T-helper 2 cell treated with Interferon-gamma antibody and Interleukin-4, amounts not matched to agents 100 ng/mL and 5 ng/mL, for 36 hours (primary cell): ENCODE results near the gene FIG4. TPM values are rescaled to one million over a fixed set of nuclear protein-coding genes. Genes with fewer than 3 reads are reported as not detected.
"Not testable (repeated sequence)": the region's sequence is repeated elsewhere in the genome, so short reads cannot be mapped to it uniquely, and the experiment has no call there.

Source experiments
- intact Hi-C: fragments of 100-400 bp; cut with micrococcal nuclease; formaldehyde crosslinking; loops from one replicate; pipeline ENCODE4 v1.15.1; 2023
- total RNA-seq: library from RNA; stranded (reverse); gene quantifications from 2 replicates; pipeline ENCODE4 v1.2.3, GENCODE V29; 2022

The FIG4 gene
- total RNA-seq, 1 donor from 2014 or later: 9.1 TPM

DNA sequence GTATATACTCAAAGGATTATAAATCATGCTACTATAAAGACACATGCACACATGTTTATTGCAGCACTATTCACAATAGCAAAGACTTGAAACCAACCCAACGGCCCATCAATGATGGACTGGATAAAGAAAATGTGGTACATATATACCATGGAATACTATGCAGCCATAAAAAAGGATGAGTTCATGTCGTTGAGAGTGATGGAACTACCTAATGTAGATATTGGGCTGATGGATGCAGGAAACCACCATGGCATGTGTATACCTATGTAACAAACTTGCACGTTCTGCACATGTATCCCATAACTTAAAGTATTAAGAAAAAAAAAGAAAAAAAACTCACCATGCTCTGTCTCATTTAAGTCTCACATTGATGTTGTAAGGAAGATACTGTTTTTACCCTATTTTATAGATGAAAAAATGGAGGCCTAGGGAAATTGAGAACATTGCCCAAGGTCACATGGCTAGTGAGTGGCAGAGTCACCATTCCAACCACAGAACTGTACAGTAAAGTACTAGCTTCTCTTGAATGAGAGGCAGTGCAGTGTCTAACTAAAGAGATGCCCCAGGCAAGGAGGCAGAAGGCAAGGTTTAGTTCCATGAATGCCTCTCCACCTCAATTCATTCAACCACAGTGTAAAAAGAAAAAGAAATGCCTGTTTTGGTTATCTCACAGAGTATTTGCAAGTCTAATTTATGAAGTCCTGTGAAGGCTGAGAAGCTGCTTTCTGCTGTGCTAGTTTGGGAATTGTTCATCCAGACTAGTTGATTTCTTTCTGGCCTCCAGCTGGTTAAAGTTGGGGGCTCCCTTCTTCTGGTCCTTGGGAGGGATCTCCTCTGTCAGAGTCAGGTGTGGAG lies 68.2 kb downstream of the FIG4 start:
- intact Hi-C loops: no loop called here

DNA sequence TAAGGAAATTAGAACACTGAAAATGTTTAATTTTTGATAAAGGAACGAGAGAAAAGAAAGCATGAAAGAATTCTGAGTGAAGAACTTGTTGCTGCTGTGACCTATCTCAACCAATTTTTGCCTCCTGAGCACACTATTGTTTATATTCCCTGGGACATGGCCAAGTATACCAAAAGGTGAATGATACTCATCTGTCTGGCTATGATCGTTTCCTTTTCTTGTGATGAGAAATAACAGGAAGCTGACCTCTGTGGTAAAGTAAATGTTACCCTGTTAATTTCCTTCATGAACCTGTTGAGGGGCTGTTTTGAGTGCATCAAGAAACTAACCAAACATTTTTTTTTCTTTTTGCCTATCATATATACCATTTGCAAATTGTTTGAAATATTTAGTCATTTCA lies 69.1 kb downstream of the FIG4 start:
- intact Hi-C loops: no loop called here

DNA sequence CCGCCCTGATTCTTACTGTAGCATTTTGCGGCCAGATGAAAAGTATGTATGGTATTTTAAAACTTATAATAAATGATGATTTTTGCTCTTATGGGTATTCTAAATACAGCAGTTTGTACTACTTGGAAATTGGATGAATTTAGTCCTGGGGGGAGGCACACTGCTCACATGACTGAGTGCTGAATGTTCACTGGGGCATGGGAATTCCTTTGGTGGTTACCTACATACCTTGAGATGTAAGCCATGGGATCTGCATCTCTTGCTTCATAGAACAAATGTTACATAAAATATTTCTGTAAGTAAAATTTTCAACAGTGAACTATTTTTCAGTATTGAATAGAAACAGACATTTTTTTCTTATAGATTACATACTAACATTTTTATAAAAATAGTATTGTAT lies 71.1 kb downstream of the FIG4 start:
- intact Hi-C loops: no loop called here

DNA sequence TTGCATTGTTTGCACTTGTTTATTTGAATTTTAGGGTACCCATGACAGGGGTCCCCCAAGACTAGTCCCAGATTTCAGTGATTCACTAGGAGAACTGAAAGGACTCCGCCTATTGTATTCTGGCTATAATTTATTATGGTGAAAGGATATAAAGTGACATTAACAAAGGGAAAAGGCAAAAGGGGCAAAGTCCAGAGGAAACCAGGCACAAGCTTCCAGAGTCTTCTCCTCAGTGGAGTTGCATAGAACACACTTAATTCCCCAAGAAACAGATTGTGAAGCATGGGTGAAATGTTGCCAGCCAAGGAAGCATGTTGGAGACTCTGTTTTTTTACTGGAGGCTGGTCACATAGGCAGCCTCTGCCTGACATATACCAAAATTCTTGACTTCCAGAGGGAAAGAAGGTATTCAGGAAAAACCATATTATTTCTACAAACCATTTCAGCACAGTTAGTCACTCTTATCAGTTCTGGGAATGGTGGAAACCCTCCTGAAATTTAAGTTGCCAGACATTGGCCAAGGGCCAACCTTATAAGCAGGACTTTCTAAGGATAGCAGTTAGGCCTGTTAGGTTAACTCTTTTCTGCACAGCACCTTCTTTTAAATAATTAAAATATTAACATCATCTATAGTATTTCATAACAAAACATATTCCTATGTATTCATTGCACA lies 71.8 kb downstream of the FIG4 start:
- intact Hi-C loops: no loop called here

DNA sequence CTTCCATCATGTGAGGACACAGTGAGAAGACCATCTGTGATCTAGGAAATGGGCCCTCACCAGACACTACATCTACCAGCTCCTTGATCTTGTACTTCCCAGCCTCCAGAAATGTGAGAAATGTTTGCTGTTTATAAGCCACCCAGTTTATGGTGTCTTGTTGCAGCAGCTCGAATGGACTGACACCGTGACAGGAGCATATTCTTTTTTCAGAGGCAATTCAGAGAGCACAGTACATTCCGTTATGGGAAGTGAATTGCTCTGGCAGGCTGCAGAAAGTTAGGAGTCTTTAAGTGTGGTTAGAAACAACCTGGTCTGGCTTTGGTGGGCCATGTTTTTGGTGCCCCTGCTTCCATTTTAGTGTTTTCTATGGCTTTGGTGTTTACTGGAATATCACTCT lies 75.1 kb downstream of the FIG4 start:
- intact Hi-C loops: no loop called here

DNA sequence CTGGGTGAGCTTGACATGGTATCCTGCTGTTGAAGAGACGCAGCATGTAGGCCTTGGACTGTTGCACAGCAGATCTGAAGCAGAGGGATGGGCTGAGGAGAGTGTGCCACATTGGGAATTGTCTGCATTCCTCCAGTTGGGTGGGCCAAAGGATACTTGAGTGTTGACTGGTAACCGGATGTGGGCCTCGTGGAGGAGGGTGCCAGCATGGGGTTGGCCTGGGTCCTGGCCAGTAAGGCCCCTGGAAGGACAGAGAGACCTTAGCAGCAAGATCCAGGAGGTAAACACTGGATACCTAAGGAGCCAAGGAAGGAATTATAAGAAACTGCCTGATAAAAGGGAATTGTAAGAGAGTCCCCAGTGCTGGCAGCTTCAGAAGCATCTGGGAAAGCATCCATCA lies 76.9 kb downstream of the FIG4 start:
- intact Hi-C loops: no loop called here

DNA sequence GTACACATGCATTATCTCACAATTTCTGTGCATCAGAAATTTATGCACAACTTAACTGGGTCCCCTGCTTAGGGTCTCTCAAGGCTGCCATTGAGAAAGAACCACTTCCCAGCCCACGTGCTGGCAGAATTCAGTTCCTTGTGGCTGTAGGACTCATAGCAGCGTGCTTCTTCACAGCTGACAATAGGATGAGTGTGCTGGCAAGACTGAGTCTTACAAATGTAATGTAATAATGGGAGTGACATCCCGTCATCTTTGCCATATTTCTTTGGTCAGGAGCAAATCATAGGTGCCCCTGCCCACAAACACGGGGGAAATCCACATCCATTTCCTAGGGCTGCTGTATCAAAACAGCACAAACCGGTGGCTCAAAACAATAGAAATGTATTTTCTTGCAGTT lies 77.4 kb downstream of the FIG4 start:
- intact Hi-C loops: no loop called here

DNA sequence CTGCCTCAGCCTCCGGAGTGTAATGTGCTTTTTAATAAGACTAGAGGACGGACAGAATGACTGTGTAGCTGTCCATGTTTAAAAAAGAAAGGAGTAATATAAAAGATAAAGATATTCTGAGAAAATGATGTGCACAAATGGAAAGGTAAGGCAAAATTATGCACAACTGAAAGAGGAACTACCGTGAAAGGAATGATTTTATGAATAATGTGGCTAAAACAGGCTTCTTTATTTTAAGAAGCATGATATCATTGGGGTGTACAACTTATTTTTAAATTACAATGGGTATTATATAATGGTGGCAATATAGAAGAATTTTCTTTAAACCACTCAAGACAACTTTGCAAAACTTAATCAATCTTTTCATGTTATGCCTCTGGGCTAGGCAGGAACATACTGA lies 78.1 kb downstream of the FIG4 start:
- intact Hi-C loops: no loop called here

DNA sequence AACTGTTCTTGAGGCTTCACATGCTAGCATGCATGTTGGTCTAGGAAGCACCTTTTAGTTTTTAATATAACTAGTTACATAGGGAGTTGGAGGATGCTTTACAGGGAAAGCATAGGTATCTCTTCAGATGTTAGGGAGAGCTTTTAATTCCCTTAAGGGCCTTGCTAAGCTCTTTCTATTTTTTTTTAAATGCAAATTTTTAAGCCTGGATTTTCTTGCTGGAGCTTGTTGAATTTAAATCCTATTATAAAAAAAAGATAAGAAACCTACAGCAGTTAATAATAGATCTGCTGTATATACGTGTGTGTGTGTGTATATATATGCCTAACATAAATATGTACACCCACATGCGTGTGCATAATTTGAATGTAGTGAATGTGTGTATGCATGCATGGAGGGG lies 79.0 kb downstream of the FIG4 start:
- intact Hi-C loops: no loop called here

DNA sequence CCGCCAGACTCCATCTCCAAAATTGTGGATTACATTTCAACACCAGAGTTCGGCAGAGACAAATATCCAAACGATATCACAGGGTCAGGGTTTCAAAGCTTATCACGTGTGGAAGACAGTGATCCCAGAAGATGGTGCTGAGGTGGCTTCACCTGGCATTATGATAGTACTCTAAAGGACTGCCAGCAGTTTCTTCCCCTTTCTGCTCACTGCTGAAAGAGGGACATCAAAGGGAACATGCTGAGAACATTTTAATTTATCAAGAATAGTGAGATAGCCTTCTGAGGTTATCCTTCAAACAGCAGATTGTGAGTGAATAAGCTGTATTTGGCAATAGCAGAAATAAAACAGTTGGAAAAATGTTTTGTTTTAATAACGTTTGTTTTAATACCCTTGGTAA lies 79.7 kb downstream of the FIG4 start:
- intact Hi-C loops: no loop called here

DNA sequence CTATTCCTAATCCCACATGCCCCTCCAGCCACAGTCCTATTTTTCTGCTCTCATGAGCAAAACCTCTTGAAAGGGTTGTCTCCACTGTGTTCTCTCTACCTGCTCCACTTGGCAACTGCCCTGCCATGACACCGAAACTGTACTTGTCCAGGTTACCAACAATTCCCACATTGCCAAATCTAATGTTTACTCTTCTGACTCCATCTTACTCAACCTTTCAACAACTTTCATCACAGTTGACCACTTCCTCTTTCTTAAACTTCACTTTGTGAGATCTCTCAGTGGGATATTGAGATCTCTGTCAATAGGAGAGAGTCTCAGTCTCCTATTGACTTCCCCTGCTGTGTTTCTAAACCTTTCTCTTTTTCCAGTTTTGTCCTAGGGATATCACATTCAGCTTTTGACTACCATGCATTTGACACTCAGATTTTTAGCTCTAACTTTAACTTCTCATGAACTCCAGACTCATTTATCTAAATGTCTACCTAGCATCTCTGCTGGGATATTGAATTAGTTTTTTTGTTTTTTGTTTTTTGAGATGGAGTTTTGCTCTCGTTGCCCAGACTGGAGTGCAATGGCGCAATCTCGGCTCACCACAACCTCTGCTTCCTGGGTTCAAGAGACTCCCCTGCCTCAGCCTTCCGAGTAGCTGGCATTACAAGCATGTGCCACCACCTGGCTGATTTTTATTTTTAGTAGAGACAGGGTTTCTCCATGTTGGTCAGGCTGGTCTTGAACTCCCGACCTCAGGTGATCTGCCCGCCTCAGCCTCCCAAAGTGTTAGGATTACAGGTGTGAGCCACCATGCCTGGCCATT lies 81.1 kb downstream of the FIG4 start:
- intact Hi-C loops: not testable (repeated sequence)

DNA sequence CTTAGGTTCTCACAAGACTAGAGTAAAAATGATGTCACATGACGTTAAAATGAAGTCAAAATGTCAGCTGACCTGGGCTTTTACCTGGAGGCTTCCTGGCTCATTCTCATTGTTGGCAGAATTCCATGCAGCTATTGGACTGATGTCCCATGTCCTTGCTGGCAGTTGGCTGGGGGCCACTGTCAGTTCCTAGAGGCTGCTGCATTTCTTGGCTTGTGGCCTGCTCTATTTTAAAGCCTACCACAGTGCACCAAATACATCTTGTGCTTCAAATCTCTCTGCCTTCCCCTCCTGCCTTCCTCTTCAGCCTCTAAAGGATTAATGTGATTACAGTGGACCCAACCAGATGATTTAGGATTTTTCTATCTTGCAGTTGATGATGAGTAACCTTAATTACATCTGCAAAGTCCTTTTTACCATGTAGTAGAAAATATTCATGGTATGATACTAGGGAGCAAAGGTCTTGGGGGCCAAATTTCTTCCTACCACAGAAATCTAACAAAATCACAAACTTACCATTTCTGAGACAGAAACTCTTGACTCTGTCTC lies 81.9 kb downstream of the FIG4 start:
- intact Hi-C loops: no loop called here

DNA sequence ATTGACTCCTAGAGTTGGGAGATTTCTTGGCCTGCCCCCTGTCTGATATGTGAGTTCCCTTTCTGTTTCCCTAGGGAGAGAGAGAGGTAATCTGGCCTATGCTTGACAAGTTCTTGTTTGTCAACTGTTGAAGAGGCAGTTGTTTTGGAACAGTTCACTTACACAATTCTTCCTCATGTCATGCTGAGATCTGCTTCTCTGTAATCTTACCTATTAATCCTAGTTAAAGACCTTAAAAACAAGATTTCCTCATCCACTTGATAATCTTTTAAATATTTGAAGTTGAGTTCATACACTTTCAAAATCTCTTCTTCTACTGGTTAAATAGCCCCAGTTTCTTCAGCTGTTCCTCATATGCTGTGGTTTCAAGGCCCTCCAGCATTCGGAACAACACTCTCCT lies 89.9 kb downstream of the FIG4 start:
- intact Hi-C loops: no loop called here

DNA sequence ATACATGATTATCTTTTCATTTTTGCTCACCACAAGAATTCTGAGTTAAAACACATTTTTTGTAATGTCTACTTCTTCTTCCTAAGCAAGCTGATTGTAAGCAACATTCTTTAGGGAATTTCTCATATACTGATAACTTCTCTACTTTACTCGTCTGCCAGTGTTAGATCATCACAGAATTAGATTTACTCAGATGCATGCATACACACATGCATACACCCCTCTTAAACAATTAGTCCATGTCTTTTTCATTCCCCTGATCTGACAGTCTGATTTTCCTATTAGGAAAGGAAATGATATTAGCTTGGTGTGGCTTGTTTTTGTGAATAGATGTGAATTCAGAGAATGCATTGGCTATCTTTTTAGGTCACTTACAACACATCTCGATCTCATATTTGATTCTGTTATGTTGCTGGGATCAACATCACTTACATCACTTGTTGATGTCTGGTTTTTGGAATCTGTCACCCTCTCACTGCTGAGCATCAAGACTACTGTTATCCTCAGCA lies 91.4 kb downstream of the FIG4 start:
- intact Hi-C loops: no loop called here

DNA sequence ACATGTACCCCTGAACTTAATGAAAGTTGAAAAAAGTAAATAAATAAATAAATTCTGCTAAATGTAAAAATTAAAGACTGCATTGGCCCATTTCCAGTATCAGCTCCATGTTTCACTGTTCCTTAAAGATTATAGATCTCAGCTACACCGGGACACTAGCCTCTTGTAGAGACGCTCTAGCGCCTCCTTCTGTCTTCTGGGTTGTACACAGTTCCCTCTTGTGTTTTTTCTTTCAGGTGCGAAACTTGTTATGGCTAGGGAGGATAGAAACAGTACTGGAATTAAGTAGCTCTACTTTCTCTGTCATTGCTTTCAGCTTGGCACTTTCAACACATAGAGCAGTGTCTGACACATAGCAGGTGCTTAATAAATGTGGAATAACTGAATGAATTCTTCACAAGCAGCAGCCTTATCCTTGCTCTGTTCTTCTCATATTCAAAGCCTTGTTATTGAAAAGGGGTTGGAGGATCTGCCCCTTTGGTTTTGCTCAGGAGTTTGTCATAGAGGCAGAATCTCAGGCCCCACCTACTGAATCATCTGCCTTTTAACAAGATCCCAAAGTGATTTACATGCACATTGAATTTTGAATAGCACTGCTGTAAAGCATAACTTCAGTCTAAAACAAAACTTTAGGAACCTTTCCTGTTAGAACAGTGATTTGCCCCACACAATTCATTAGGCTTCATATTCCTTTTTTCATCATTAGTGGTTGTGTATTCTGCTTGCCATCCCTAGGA lies 92.3 kb downstream of the FIG4 start:
- intact Hi-C loops: no loop called here

DNA sequence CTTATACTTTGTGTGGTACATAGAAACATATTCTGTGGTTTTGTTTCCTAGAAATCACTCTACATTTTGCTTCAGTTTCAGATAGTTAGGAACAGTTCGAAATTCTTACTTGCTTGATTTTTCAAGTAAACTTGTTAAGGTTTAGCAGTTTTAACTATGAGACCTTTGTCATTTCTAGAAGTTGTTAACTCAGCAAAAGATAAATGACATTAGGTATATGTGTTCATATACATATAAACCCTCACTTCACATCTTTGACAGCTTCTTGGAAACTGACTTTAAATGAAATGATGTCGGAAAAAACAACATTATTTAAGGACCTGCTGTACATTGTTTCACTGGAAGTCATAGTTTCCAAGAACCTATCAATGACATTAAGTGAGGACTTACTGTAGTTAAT lies 96.2 kb downstream of the FIG4 start:
- intact Hi-C loops: no loop called here

DNA sequence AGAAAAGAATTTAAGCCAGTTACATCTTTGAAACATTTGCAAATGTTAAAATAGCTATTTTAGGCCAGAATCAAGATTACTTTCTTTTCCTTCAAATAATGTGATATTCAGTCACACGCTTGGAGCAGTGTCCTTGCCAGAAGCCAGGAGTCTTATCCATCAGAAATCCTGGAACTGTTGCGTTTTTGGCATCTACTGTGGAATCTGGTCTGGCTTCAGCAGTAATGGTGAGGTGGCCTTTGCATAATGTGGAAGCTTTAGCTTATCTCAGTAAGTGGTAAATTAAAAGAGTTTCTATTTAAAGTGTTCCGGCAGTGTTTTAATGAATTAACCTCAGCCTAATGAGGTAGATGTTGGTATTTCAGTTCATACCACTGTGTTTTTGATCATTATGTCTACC lies 97.6 kb downstream of the FIG4 start:
- intact Hi-C loops: no loop called here

DNA sequence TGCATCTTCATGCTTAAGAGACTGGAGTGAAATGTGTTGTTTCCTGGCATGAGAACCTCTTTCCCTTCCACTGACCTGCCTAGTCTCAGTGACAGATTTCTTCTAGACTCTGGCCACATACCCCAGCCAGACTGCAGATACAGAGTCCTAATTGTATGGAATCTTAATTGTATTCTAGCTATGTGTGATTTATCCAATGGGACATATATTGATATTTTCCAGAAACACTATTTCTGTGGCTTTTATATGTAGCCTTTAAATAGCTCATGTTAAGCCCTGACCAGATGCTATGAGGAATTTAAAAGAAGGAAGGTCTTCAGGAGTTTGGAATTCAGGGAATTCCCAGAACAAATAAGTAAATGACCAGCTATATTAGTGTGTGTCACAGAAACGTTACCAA lies 99.0 kb downstream of the FIG4 start:
- intact Hi-C loops: no loop called here

DNA sequence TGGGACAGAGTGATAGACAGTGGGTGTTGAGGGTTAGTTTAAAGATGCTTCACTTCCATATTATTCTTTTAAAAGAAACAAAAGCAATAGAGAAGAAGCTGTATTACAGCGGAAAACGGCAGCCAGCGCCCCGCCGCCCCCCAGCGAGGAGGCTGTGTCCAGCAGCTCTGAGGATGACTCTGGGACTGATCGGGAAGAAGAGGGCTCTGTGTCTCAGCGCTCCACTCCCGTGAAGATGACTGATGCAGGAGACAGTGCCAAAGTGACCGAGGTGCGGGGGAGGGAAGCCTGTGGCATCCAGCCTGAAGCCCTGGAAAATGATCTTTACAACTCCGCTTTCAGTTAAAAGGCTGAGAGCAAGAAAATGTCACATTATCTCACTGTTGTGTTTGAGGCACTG lies 100.2 kb downstream of the FIG4 start:
- intact Hi-C loops: no loop called here

DNA sequence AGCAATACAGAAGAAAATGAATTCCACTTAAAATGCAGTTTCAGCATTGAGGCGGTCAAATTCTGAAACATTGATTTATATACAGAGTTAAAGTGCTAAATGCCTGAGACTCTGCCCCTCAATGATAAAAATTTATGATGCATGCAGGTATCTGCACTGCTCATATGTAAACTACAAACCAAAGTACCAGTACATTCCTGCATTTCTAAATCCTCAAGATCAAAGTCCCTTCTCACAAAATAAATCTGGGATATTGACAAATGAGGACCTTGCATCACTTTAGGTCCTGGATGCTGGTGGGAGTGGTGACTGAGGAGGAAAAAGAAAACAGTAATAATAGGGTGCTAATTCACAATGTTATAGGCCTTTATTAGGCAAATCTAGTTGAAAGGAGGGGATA lies 101.9 kb downstream of the FIG4 start:
- intact Hi-C loops: no loop called here

DNA sequence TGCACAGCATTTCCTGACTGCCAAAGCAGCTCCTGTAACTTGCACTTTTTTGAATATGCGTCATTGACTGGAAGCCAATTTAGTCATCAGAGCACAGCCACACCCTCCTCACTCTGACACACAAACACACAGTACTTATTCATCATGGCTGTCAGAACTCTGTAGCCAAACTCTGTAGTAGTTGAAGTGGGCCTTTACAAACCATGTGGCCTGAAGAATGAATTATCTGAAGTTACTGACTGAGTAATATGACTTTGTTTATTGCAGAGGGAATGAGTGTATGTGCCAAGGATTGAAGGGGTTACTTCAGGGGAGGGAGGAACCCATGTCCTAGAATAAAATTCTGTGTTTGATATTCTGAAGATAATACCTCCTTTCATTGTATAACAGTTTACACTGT lies 102.7 kb downstream of the FIG4 start:
- intact Hi-C loops: no loop called here
